NT2/D1 (cell line): ENCODE results near the gene SORBS1.

Source experiments
- DNase-seq: peaks from one replicate; pipeline ENCODE4 v3.0.0-alpha.2; 2011; ENCODE audit warnings: low read depth, low spot score
- H3K27me3 ChIP-seq: 2 replicates; pipeline ENCODE4 v1.6.0; 2011; ENCODE audit warnings: mild to moderate bottlenecking; ENCODE audit not compliant: insufficient read length, insufficient read depth
- H3K36me3 ChIP-seq: 2 replicates; pipeline ENCODE4 v1.6.1; 2011; ENCODE audit warnings: mild to moderate bottlenecking, low read length, mixed read lengths; ENCODE audit not compliant: insufficient read depth, insufficient read length
- H3K4me1 ChIP-seq: 2 replicates; pipeline ENCODE4 v1.5.1; 2011; ENCODE audit not compliant: insufficient read depth, insufficient read length
- H3K4me3 ChIP-seq: 2 replicates; pipeline ENCODE4 v1.5.1; 2011; ENCODE audit warnings: low read depth; ENCODE audit not compliant: insufficient read length
- H3K9ac ChIP-seq: 2 replicates; pipeline ENCODE4 v1.6.0; 2011; ENCODE audit warnings: low read depth; ENCODE audit not compliant: insufficient read length
- H3K9me3 ChIP-seq: 2 replicates; pipeline ENCODE4 v1.5.1; 2011; ENCODE audit warnings: mild to moderate bottlenecking, low read length; ENCODE audit not compliant: insufficient read depth
- SUZ12 ChIP-seq: IDR thresholded peaks from 2 replicates; pipeline ENCODE4 v1.6.1; 2011; ENCODE audit not compliant: insufficient read length, insufficient read depth; ENCODE audit errors: extremely low read depth
- YY1 ChIP-seq: IDR thresholded peaks from 2 replicates; pipeline ENCODE4 v1.6.1; 2011; ENCODE audit not compliant: insufficient read length, insufficient read depth
- ZNF274 ChIP-seq: IDR thresholded peaks from 2 replicates; pipeline ENCODE4 v1.6.1; 2011; ENCODE audit warnings: mild to moderate bottlenecking, low read depth, low read length

SORBS1 gene

DNA sequence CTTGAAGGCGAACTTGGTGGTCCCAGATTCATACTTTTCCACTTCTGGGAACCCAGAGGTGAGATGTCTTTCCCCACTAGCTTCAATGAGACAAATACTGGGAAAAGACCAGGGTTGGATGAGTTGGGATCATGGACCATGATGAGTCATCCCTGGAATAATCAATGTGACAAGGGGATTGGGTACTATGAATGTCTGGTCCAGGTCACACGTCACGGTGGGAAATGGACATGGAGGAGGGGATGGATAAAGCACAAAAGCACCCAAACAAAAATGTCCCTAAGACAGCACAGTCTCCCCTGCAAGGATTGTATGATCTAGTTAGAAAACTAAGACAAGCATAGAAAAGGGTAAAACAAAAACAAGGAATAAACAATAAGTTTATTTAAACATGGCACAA, 12.4 kb upstream of the SORBS1 start:
- Histone ChIP-seq H3K4me3 (no peak overlapping the region), H3K27me3 (no peaks in the 10 kb centered on the region), H3K9ac (no peak overlapping the region), H3K4me1 (no peaks in the 10 kb centered on the region), H3K9me3 (no peaks in the 10 kb centered on the region), H3K36me3 (no peaks in the 10 kb centered on the region)
- TF ChIP-seq ZNF274, result no peak
- no peak for TF ChIP-seq SUZ12
- TF ChIP-seq YY1, result no peak
- DNase-seq, result no peak

DNA sequence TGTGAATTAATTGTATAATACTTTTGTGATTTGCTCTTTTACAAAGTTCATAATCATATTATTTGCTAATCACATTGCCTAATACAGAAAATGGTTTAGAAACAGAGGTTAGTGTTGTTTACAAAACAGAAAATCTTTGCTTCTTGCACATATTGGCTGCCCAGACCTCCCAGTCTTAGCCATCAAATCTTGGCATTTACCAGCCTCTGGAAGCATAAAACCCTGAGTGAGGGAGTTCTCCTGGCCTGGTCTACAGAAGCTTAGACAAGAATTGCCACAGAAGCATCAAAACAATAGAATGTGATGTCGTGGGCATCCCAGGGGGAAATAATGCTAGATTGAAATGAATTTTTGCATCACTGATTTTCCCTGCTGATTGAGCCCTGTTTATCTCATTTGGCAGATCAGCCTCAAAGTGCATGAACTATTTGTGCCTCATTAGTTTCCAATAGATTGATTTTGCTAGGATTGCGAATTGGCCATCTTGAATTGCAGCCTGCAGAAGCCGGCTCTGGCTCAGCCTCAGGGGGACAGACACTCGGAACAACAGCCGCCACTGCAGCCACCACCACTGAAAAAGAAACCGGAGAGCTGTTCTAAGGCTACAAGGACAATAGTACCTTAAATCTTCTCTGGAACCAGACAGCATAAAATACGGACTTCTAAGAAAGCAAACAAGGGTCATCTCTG, 11.1 kb upstream of the SORBS1 start:
- H3K4me3 ChIP-seq, result no peak overlapping the region
- no peaks in the 10 kb centered on the region for H3K27me3 ChIP-seq
- TF ChIP-seq ZNF274 (no peak), YY1 (no peak), SUZ12 (no peak)
- H3K4me1 ChIP-seq, result no peaks in the 10 kb centered on the region
- no peaks in the 10 kb centered on the region for H3K9me3 ChIP-seq
- no peak overlapping the region for H3K9ac ChIP-seq
- DNase-seq, result no peak
- H3K36me3 ChIP-seq, result no peaks in the 10 kb centered on the region

DNA sequence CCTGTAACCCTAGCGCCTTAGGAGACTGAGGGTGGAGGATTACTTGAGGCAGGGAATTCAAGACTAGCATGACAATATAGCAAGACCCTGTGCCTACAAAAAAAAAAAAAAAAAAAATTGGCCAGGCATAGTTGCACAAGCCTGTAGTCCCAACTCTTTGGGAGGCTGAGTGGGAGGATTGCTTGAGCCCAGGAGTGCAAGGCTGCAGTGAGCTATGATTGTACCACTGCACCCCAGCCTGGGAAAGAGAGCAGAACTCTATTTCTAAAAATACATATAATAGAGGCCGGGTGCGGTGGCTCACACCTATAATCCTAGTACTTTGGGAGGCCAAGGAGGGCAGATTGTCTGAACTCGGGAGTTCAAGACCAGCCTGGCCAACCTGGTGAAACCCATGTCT, 10.2 kb upstream of the SORBS1 start:
- Histone ChIP-seq H3K36me3 (no peaks in the 10 kb centered on the region), H3K4me3 (no peak overlapping the region), H3K9me3 (no peaks in the 10 kb centered on the region), H3K4me1 (no peaks in the 10 kb centered on the region), H3K27me3 (no peaks in the 10 kb centered on the region), H3K9ac (no peak overlapping the region)
- TF ChIP-seq ZNF274, result no peak
- no peak for TF ChIP-seq SUZ12
- TF ChIP-seq YY1, result no peak
- DNase-seq, result no peak

DNA sequence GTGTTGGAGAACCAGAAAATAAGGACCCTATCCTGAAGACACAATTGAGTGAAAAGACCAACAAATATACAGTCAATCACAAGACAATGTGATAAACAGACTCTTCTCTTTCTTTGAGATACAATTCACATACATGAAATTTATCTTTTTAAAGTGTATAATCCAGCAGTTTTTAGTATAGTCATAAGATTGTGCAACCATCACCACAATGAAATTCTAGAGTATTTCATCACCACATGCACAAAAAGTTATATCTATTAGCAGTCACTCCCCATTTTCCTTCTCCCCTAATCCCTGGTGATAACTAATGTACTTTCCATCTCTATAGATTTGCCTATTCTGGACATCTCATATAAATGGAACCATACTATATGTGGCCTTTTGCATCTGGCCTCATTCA, 8.2 kb upstream of the SORBS1 start:
- TF ChIP-seq SUZ12 (no peak), ZNF274 (no peak), YY1 (no peak)
- no peak for DNase-seq
- no peaks in the 10 kb centered on the region for H3K27me3 ChIP-seq
- H3K36me3 ChIP-seq, result no peaks in the 10 kb centered on the region
- H3K9ac ChIP-seq, result no peak overlapping the region
- no peaks in the 10 kb centered on the region for H3K9me3 ChIP-seq
- H3K4me3 ChIP-seq, result no peak overlapping the region
- no peaks in the 10 kb centered on the region for H3K4me1 ChIP-seq

DNA sequence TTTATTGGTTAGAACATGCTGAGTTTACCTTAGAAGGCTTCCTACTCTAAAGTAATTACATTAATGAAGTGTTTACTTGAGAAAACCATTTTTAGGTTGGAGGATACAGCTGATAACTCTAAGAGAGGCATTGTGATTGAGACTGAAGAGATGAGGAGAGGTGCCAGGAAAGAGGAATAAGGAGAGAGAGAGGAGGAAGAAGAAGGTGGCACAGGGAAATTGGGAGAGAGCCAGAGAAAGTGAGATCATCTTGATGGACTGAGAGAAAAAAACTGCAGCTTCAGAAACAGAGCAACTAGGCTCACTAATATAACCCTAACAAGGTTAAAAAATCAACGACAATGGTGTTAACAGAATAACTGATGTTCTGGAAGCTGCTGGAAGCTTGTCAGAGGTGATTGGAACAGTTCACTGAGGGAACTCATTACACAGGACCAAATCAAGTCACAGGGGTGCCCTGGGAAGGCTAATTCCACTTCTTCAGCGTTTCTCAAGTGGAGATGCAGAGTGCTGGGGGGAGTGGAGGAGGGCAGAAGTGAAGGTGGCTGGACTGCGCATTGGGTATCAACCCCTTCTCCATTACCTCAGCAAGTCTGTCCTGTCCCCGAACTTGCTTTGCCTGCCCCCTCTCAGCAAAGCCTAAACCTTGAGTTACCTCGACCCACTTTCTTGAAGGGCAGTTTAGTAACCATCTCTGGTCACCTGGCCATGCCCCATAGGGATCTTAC, 6.9 kb upstream of the SORBS1 start:
- DNase-seq, result no peak
- no peak for TF ChIP-seq YY1
- no peak for TF ChIP-seq ZNF274
- no peak for TF ChIP-seq SUZ12

DNA sequence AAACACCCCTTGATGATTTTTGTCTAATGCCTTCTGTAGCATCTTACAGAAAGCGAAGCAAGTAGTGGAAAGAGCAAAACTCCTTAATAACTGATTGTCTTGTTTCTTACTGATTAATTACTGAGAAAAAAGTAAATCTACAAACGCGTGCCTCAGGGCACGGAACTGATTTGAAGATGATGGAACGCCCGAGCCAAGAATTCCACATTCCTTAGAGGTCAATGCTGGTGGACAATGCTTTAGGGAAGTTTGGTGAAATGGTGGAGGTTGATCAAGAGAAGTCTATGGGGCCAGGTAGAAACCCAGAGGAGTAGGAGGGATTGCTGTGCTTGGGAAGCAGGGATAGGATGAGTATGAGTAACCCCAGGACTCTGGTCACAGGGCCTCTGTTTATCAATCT, 5.0 kb upstream of the SORBS1 start:
- no peak for TF ChIP-seq YY1
- no peak for TF ChIP-seq SUZ12
- no peak for TF ChIP-seq ZNF274
- Histone ChIP-seq H3K9ac (no peak overlapping the region), H3K36me3 (no peaks in the 10 kb centered on the region), H3K4me1 (no peaks in the 10 kb centered on the region), H3K9me3 (no peaks in the 10 kb centered on the region), H3K4me3 (no peak overlapping the region), H3K27me3 (no peaks in the 10 kb centered on the region)
- no peak for DNase-seq

More for the DNA sequence above, 6.9 kb upstream of the SORBS1 start:
- Histone ChIP-seq H3K4me1 (no peaks in the 10 kb centered on the region), H3K9me3 (no peaks in the 10 kb centered on the region), H3K4me3 (no peak overlapping the region), H3K27me3 (no peaks in the 10 kb centered on the region), H3K36me3 (no peaks in the 10 kb centered on the region), H3K9ac (no peak overlapping the region)

DNA sequence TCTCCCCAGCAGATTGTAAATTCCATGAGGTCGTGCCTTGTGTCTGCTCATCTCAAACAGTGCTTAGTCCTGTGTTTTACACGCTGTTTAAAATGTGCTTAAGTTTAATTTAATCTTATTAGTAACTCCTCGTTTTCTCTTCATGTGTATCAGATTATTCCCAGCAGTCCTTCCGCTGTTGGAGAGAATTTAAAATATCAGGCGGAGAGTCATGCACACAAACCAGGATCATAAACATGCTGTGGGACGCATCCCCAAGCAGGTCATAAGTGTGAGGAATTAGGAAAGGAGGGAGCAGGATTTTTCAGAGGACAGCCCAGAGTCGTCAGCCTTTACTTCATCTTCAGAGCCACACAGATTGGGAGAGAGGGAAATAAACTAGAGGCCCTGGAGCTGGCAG, 4.2 kb upstream of the SORBS1 start:
- DNase-seq, result no peak
- Histone ChIP-seq H3K27me3 (peaks cover 1% of the 10 kb centered on the region), H3K4me3 (no peak overlapping the region), H3K9ac (no peak overlapping the region), H3K9me3 (no peaks in the 10 kb centered on the region), H3K36me3 (no peaks in the 10 kb centered on the region), H3K4me1 (no peaks in the 10 kb centered on the region)
- no peak for TF ChIP-seq ZNF274
- no peak for TF ChIP-seq SUZ12
- TF ChIP-seq YY1, result no peak

DNA sequence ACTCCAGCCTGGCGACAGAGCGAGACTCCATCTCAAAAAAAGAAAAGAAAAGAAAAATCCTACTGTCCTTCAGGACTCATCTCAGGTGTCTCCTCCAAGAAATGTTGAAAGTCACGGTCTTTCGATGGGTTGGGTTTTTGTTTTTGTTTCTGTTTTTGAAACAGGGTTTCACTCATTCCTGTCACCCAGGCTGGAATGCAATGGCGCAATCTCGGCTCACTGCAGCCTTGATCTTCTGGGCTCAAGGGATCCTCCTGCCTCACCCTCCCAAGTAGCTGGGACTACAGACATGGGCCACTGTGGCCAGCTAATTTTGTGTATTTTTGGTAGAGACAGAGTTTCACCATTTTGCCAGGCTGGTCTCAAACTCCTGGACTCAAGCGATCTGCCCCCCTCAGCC, 3.1 kb upstream of the SORBS1 start:
- no peak for DNase-seq
- no peaks in the 10 kb centered on the region for H3K36me3 ChIP-seq
- H3K4me1 ChIP-seq, result peaks cover 3% of the 10 kb centered on the region
- H3K9ac ChIP-seq, result no peak overlapping the region
- H3K27me3 ChIP-seq, result peaks cover 3% of the 10 kb centered on the region
- no peaks in the 10 kb centered on the region for H3K9me3 ChIP-seq
- TF ChIP-seq ZNF274 (no peak), SUZ12 (no peak), YY1 (no peak)
- no peak overlapping the region for H3K4me3 ChIP-seq
